Left colon (tissue), 2 donors: ENCODE results near the gene USE1. TPM values are rescaled to one million over a fixed set of nuclear protein-coding genes. Genes with fewer than 3 reads are reported as not detected.

Experiments
- ATAC-seq: fragments of 200-7000 bp; cut with Tn5 transposase; one replicate; pipeline ENCODE4 v1.9.1; 2020; ENCODE audit warnings: mild to moderate bottlenecking, moderate library complexity
- DNase-seq, 2 donors: peaks; one replicate each; pipeline ENCODE4 v3.0.0-alpha.2; 2020
- intact Hi-C, 2 donors: fragments of 100-400 bp; cut with DNase I in 1 of 2; cut with micrococcal nuclease in 1 of 2; formaldehyde crosslinking; loops; one replicate each; pipeline versions ENCODE4 v1.11.2 to v1.14.0; 2022; cut with DNase I, micrococcal nuclease
- total RNA-seq, 2 donors: library from RNA; stranded (reverse); fragmentation: NEBNext Ultra II Directional; extraction: Animal tissue kit (Norgen Biotek cat#: 25700); gene quantifications; one replicate each; pipeline ENCODE4 v1.2.1, GENCODE V29; 2021
- donor health status: DM: no; HTN: no; CAD: no.
- donor health status: DM: yes; HTN: yes; CAD: no.

The USE1 gene
- total RNA-seq, 2 donors from 2014 or later: 22.0 to 25.6 TPM

DNA sequence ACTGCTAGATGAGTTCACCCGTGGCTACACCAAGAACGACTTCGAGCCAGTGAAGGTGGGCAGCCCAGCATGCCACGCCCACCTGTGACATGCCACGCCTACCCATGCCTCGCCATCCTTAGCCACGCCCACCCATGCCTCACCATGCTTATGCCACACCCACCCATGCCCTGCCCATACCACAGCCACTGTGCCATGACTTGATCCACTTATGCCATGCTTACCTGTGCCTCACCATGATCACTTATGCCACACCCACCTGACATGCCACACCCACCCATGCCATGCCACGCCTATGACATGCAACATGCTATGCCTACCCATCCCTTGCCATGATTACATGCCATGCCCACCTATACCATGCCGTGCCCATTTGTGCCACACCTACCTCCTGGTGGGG lies 12.9 kb upstream of the USE1 start:
- intact Hi-C loops: loop anchor here in 1 of 2 donors (10.0 kb wide), 1 partner anchor 83 kb away; the partner anchor contains the start of gene ANKLE1
- DNase-seq (no peak), ATAC-seq (peak; percentile 22)

DNA sequence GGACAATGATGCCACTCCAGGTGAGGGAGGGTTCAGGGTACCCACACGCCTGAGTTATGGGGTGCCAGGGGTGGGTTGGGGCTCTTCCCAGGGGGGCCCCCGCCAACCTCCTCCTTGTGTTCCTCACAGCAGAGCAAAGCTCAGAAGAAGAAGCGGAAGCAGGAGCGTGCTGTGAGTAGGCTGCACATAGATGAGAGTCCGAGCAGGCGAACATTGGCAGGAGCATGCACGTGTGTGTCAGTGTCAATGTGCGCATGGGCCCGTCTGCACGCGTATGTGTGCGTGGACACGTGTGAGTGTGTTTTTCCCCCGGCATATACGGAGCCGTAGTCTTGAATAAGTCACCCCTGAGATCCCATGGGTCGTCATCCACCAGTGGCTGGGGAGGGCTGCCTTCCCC lies 12.4 kb upstream of the USE1 start:
- DNase-seq (no peak), ATAC-seq (no peak)
- intact Hi-C loops: loop anchor here in 1 of 2 donors (10.0 kb wide), 1 partner anchor 82 kb away; the partner anchor contains the start of gene ANKLE1

DNA sequence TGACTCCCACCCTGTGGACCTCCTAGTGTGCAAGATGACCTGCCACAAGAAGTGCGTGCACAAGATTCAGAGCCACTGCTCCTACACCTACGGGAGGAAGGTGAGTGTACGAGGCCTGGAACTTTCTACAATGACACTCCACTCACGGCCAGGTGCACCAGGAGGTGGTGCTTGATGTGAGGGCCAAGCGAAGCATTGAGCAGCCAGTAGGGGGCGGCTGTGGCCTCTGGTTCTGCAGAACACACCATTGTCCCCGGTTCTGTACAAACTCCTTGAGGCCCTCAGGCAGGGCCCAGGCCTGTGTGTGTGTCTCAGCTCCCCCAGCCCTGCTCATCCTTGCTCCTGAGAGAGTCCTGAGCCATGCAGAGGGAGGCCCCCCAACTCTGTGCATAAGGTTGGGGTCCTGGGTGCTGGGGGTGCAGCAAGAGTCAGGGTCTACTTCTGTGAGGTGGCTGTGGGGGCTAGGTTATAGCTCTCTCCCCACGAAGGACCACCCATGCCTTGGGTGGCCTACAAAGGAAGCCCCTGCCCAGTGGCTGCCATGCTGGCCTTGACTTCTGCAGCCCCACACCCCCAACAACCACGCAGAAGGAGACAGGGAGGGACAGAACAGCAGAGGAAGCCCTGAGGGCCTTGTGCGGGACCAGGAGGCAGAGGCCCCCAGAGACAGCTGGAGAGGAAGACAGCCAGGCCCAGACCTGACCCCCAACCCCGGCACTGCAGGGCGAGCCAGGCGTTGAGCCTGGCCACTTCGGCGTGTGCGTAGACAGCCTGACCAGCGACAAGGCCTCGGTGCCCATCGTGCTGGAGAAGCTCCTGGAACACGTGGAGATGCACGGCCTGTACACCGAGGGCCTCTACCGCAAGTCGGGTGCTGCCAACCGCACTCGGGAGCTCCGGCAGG lies 9.7 kb upstream of the USE1 start:
- ATAC-seq (peak; percentile 90), DNase-seq (peak; percentile 61 to 85)
- intact Hi-C loops: loop anchor here (5.0 to 10.0 kb wide), 2 partner anchors 77 to 79 kb away; partner anchors contain the start of gene ANKLE1 (in 2 of the 2)

DNA sequence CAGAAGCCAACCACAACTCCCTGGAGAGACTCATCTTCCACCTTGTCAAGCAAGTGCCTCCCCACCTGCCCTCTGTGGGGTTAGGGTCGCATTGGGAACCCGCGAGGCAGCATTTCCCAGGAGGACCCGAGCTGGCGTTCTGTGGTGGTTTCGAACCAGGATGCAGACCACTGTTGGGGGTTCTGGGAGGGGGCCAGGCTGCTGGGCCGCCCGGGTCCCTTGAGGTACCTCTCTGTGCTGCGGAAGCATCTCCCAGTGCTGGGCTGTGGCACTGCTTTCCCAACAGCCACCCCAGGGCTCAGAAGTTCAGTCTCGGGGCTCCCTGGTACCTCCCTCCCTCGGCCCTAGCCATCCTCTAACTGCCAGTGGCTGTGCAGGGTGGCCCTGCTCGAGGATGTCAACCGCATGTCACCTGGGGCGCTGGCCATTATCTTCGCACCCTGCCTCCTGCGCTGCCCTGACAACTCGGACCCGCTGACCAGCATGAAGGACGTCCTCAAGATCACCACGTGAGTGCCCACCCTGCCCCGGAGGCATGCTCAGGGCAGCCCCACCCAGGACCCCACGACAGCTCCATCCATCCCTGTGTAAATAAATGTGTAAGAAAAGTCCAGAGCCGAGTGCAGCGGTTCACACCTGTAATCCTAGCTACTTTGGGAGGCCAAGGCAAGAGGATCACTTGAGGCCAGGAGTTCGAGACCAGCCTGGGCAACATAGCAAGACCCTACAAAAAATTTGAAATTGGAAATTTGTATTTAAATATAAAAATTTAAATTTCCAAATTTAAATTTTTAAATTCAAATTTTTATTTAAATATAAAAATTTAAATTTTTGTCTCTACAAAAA lies 8.2 kb upstream of the USE1 start:
- ATAC-seq: no peak
- intact Hi-C loops: loop anchor here (5.0 to 10.0 kb wide), 2 partner anchors 75 to 78 kb away; partner anchors contain the start of gene ANKLE1 (in 2 of the 2)
- no peak for DNase-seq

DNA sequence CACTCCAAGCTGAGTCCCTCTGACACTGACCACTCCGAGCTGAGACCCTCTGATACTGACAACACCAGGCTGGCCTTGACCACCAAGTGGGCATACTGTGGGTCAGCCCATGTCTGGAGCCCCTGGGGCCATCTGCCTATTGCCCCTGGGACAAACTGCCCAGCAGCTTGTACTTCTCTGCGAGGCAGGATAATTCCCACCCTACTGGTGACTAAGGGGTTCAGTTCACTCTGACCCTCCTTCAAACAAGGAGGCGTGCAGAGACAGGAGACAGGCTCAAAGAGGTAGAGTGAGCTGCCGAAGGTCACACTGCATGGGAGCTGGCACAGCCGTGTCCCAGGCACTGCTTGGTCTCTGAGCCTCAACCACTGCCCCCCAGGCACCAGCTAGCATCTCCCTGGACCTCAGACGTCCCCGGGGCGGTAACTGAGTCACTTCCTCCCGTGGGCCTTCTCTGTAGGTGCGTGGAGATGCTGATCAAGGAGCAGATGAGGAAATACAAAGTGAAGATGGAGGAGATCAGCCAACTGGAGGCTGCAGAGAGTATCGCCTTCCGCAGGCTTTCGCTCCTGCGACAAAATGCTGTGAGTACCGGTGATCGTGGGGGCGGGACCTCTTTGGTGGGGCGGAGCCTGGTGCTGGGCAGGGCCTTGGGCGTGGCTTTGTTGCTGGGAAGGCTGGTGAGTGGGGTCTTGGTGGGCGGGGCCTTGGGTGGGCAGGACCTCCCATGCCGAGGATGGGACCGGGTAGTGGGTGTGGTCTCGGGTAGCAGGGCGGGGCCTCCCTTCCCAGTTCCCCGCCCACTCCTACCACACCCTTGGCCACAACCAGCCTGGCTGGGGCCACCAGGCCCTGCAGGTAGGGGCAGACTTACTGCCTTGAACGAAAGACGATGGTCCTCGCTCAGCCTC lies 5.8 kb upstream of the USE1 start:
- DNase-seq: peak; percentile 32 to 41
- intact Hi-C loops: loop anchor here (5.0 to 10.0 kb wide), 2 partner anchors 73 to 75 kb away; partner anchors contain the start of gene ANKLE1 (in 2 of the 2)
- peak; percentile 26 for ATAC-seq

DNA sequence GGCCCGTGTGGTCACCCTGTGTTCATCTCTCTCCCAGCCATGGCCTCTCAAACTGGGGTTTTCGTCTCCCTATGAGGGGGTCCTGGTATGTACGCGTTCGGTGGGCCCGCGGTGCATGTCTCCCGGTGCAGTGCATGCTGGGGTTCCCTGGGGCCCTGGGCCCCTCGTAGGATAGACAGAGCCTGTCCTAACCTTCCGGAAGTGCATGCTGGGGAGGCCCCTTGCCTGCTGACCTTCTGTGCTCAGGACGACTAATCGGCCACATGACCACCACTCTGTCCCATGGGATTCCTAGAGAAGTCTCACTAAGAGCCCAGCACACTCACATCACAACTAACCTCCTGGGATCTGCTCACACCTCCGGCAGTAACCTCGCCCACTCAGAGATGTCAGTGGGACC lies 4.9 kb upstream of the USE1 start:
- ATAC-seq (no peak), DNase-seq (no peak)
- intact Hi-C loops: no loop called here

DNA sequence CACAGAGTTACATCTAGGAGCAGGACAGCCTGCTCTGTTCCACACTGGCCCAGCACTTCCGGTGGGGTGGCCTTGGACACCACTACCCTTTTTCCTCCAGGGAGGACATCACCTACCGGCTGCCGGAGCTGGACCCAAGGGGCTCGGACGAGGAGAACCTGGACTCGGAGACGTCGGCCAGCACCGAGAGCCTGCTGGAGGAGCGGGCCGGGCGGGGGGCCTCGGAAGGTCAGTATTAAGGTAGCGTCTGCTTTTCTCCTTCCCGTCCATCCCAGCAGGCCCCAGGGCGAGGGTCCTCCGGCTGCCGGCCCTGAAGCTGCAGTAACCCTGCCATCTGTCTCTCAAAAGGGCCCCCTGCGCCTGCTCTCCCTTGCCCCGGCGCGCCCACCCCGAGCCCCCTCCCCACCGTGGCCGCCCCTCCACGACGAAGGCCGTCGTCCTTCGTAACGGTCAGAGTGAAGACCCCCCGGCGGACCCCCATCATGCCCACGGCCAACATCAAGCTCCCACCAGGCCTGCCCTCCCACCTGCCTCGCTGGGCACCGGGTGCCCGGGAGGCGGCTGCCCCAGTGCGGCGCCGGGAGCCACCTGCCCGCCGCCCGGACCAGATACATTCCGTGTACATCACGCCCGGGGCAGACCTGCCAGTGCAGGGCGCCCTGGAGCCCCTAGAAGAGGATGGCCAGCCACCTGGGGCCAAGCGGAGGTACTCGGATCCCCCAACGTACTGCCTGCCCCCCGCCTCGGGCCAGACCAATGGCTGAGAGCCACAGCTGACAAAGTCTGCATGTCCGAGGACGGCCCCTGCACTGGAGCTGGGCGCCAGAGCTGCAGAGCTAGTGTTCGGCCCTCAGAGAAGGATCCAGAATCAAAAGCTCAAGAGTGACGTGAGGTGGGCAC lies 3.4 kb upstream of the USE1 start:
- intact Hi-C loops: no loop called here
- no peak for DNase-seq
- ATAC-seq: no peak

DNA sequence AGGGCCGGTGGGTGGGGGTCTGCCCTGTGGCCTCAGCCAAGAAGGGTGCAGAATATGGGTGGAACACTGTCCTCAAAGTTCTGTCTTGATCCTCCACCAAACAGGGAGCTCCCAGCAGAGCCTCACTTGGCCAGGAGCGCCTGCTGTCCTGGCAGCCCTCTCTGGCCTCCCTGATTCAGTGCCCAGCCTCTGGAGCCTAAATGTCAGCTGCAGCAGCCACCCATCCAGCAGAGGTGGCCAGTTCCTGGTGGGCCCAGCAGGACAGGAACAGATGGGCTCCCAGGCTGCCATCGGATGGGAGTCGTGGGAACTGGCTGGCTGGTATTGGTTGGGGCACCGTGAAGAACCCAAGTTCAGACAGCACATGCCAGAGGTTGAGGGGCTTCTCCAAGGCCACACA lies 1.8 kb upstream of the USE1 start:
- no peak for DNase-seq
- intact Hi-C loops: no loop called here
- ATAC-seq: no peak

DNA sequence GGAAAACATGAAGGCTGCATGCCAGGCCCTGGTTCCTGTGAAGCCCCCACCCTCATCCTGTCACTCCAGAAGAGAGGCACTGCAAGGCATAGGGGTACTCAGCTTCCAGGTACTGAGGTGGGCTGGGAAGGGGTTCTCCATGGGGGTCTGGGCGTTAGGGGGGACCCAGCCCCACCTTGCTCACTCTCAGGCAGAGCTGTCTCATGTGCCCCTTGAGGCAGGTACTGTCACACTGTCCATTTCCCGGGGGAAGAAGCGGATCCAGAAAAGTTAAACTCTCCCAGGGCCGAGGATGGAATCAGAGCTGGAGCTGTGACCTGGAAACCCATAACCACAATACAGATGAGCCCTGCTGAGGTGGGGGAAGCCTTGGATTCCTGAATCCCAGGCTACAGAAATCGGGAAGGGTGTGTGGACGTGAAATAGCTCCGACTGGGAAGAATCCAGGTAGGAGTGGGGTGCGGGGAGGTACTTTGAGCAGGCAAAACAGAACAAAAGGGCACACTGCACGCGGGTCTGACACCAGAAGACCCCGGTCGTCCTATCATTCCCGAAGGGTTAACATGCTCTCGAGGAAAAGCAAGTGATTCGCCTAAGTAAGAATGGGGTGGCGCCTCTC lies 540 bp upstream of the USE1 start:
- intact Hi-C loops: no loop called here
- no peak for ATAC-seq
- no peak for DNase-seq

DNA sequence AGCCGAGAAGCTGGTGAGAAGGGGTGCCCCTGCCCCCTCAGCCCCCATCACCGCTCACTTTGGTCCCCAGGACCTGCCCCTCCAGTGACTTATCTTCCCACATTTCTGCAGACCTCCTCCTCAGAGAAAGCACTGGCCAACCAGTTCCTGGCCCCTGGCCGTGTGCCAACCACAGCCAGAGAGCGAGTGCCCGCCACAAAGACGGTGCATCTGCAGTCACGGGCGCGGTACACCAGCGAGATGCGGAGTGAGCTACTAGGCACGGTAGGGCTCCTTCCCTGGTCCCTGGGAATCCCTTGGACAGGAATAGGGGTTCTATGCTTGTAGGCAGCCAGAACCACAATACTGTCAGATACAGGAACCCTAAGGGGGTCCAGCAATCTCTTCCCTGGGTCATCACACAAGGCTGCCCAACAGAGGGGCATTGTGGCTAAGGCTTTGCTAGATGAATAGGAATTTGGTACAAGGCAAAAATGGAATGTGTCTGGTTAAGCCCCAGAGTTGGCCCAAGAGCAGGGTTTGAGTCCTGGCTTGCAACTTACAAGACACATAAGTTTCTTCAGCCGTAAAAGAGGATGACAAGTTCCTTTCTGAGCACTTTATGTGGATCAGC lies 1.0 kb downstream of the USE1 start:
- intact Hi-C loops: no loop called here
- no peak for ATAC-seq
- DNase-seq: peak in 1 of 2 donors; percentile 41

DNA sequence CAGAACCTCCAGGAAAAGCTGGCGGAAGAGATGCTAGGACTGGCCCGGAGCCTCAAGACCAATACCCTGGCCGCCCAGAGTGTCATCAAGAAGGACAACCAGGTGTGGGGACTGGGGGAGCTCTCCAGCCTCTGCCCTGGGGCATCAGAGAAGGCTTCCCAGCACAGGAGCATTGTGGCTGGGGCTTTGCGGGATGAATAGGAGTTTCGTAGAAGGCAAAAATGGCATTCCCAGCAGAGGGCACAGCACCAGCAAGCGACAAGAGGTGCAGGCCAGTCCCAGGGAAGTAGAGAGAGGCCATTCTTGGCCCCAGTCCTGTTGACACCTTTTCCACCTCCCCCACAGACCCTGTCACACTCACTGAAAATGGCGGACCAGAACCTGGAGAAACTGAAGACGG lies 4.1 kb downstream of the USE1 start:
- no peak for DNase-seq
- ATAC-seq: no peak
- intact Hi-C loops: no loop called here

DNA sequence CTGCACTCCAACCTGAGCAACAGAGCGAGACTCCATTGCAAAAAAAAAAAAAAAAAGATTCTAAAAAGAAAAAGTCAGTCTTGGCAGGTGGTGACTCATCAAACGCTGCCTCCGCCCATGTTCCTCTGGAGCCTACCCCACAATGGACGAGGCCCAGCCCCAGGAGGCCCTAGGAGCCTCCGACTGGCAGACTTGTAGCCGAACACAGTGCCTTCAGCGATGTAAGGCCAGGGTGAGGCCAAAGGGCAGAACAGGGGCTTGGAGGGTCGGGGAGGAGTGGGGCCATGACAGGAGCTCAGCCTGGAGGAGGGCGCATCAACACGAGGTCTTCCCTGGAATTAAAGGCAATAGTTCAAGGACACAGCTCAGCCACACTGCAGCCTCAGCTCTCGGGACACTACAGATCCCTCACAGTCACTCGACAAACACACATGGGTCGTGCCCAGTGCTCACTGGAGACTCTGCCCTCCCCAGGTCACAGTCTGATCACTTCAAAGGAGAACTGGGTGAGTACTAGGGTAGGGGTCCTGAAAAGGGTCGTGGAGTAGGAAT lies 5.1 kb downstream of the USE1 start:
- DNase-seq: peak in 1 of 2 donors; percentile 38
- ATAC-seq: peak; percentile 54
- intact Hi-C loops: no loop called here

DNA sequence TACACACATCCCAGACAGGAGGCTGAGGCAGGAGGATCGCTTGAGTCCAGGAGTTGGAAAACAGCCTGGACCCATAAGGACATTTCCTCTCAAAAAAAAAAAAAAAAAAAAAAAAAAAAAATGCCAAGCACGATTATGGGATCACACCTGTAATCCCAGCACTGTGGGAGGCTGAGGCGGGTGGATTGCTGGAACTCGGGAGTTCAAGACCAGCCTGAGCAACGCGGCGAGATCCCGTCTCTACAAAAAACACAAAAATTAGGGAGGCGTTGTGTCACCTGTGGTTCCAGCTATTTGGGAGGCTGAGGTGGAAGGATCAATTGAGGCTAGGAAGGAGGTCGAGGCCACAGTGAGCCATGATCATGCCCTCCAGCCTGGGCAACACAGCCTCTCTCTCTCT lies 9.9 kb downstream of the USE1 start:
- DNase-seq: no peak
- no peak for ATAC-seq
- intact Hi-C loops: no loop called here

DNA sequence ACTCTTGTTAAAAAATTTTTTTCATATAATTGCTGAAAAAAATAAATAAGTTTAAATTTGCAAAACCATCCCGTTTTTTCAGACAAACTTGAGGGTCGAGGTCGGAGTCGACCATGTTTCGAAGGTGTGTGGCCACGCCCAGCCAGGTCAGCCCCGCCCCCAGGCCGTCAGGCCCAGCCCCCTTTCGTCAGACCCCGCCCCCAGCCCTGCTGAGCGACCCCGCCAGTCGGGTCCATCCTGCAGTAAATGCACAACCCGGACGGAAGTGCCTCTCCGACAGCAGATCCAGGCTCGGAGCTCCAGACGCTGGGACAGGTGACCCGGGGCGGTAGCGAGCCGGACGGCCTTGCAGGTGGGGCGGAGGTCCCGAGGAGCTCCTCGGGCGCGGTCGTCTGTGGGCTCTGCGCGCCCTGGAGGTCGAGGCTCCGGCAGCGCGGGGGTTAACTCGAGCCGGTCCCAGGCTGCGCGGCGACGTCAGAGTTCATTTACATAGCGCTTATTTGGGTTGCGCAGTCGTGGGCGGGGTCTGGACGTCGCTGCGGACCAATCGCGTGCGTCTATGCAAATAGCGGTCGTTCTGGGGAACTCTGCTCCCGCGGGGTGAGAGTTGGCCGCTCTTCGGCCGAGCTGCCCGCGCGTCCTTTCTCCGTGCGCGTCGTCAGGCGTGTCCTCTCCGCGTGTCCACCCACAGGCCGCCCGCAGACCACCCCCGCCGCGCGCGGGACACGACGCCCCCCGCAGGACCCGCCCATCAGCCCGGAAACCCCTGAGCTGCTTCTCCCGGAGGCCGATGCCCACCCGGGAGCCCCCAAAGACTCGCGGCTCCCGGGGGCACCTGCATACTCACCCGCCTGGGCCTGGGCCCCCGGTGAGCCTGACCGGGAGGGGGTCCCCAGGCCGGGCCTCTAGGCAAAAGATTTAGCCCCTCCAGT lies 11.1 kb downstream of the USE1 start, which contains the start of gene OCEL1:
Gene OCEL1 (plus strand): TSS at position 225 of the 932 bp plus-strand sequence. CDS start 22 bp downstream, at position 247.
- intact Hi-C loops: no loop called here
- DNase-seq (peak; percentile 98 to 99), ATAC-seq (peak; percentile 91)

DNA sequence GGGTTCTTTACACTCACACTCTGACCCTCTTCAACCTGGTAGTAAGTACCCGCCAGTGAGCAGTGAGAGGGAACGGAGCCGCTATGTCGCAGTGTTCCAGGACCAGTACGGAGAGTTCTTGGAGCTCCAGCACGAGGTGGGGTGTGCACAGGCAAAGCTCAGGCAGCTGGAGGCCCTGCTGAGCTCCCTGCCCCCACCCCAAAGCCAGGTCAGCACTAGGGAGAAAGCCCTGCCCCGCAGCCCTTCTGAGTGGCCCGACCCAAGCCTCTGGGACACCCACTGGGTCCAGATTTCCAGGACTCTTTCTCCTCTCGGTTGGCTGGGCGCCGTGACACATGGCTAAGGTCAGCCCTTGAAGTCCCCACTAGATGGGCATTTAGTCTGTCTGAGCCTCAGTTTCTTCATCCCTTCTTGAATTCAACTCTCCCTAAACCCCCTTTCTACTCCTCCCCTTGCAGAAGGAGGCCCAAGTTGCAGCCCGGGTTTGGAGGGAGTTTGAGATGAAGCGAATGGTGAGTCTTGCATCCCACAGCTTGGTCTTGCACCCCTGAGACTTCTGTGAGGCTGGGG lies 12.7 kb downstream of the USE1 start:
- ATAC-seq (no peak), DNase-seq (no peak)
- intact Hi-C loops: no loop called here
